Mesenchymal stem cell (in vitro differentiated cells and primary cell): ENCODE results near the gene ZFR.

Experiments
- DNase-seq: peaks from one replicate; pipeline ENCODE4 v3.0.0-alpha.2; 2013
- H2AFZ ChIP-seq: one replicate; pipeline ENCODE4 v1.6.1; 2013; ENCODE audit warnings: low read depth, mild to moderate bottlenecking, control low read depth, inconsistent platforms, low read length, moderate library complexity
- H2AK5ac ChIP-seq: 2 replicates; pipeline ENCODE4 v1.6.1; 2013; ENCODE audit warnings: low read length, moderate library complexity, mild to moderate bottlenecking, inconsistent platforms; ENCODE audit not compliant: severe bottlenecking
- H2BK120ac ChIP-seq: one replicate; pipeline ENCODE4 v1.6.1; 2013; ENCODE audit warnings: low read depth, mild to moderate bottlenecking, inconsistent platforms, low read length, moderate library complexity
- H2BK12ac ChIP-seq, 2 experiments: one replicate each; pipeline ENCODE4 v1.6.1; 2013; ENCODE audit warnings: inconsistent platforms in 2 of 2, low read length in 2 of 2, mild to moderate bottlenecking in 2 of 2, moderate library complexity in 2 of 2, control low read depth in 1 of 2
- H2BK15ac ChIP-seq: one replicate; pipeline ENCODE4 v1.6.1; 2013; ENCODE audit warnings: mild to moderate bottlenecking, low read depth, inconsistent platforms; ENCODE audit not compliant: poor library complexity, severe bottlenecking
- H2BK5ac ChIP-seq: 2 replicates; pipeline ENCODE4 v1.6.1; 2013; ENCODE audit warnings: low read depth, mild to moderate bottlenecking, low read length, control low read depth, inconsistent platforms; ENCODE audit not compliant: poor library complexity, severe bottlenecking
- H3K14ac ChIP-seq, 2 experiments: one replicate each; pipeline ENCODE4 v1.6.1; 2013; ENCODE audit warnings: inconsistent platforms in 2 of 2, low read length in 2 of 2, control low read depth in 1 of 2, mild to moderate bottlenecking in 1 of 2, moderate library complexity in 1 of 2
- H3K18ac ChIP-seq, 2 experiments: one replicate each; pipeline ENCODE4 v1.6.1; 2013; ENCODE audit warnings: inconsistent platforms in 2 of 2, low read length in 2 of 2, control low read depth in 1 of 2, low read depth in 1 of 2, mild to moderate bottlenecking in 1 of 2
- H3K23ac ChIP-seq, 2 experiments: one replicate each; pipeline ENCODE4 v1.6.1; 2013; ENCODE audit warnings: inconsistent platforms in 2 of 2, low read length in 2 of 2, mild to moderate bottlenecking in 2 of 2, moderate library complexity in 2 of 2, control low read depth in 1 of 2
- H3K27ac ChIP-seq: 2 replicates; pipeline ENCODE4 v1.5.1; 2013; ENCODE audit warnings: mild to moderate bottlenecking, moderate library complexity, low read length, control low read depth, inconsistent platforms; ENCODE audit not compliant: poor library complexity, severe bottlenecking
- H3K27me3 ChIP-seq, 2 experiments: 2 replicates each; pipeline versions ENCODE4 v1.6.1 to v1.7.0; 2013; ENCODE audit warnings: low read length in 2 of 2, mild to moderate bottlenecking in 2 of 2, moderate library complexity in 2 of 2, control low read depth in 1 of 2, inconsistent platforms in 1 of 2; ENCODE audit not compliant: control insufficient read depth in 1 of 2, insufficient read depth in 1 of 2
- H3K36me3 ChIP-seq, 2 experiments: 2 replicates each; pipeline versions ENCODE4 v1.6.1 to v1.7.0; 2013; ENCODE audit warnings: low read length in 2 of 2, control low read depth in 1 of 2, inconsistent platforms in 1 of 2, low read depth in 1 of 2, mild to moderate bottlenecking in 1 of 2; ENCODE audit not compliant: insufficient read depth in 2 of 2, control insufficient read depth in 1 of 2
- H3K4ac ChIP-seq, 2 experiments: one replicate each; pipeline ENCODE4 v1.6.1; 2013; ENCODE audit warnings: inconsistent platforms in 2 of 2, low read length in 2 of 2, mild to moderate bottlenecking in 2 of 2, moderate library complexity in 2 of 2, control low read depth in 1 of 2, low read depth in 1 of 2
- H3K4me1 ChIP-seq: 2 replicates; pipeline ENCODE4 v1.6.1; 2013; ENCODE audit warnings: low read depth, low read length, control low read depth; ENCODE audit not compliant: control insufficient read depth, insufficient read depth
- H3K4me2 ChIP-seq: 2 replicates; pipeline ENCODE4 v1.6.1; 2013; ENCODE audit warnings: low read length, mild to moderate bottlenecking, inconsistent platforms; ENCODE audit not compliant: poor library complexity, severe bottlenecking
- H3K4me3 ChIP-seq, 2 experiments: 2 replicates each; pipeline versions ENCODE4 v1.5.1 to v1.7.0; 2013; ENCODE audit warnings: low read length in 2 of 2, mild to moderate bottlenecking in 2 of 2, control low read depth in 1 of 2, low read depth in 1 of 2; ENCODE audit not compliant: insufficient read depth in 1 of 2
- H3K79me1 ChIP-seq: replicated peaks from 2 replicates; pipeline ENCODE4 v1.6.1; 2013; ENCODE audit warnings: mild to moderate bottlenecking, control low read depth, low read length, inconsistent platforms; ENCODE audit not compliant: poor library complexity, severe bottlenecking
- H3K9ac ChIP-seq: 2 replicates; pipeline ENCODE4 v1.7.0; 2013; ENCODE audit warnings: mild to moderate bottlenecking, low read length, moderate library complexity
- H3K9me3 ChIP-seq: 2 replicates; pipeline ENCODE4 v1.7.0; 2013; ENCODE audit warnings: mild to moderate bottlenecking, low read length; ENCODE audit not compliant: control insufficient read depth
- H4K8ac ChIP-seq: one replicate; pipeline ENCODE4 v1.6.1; 2013; ENCODE audit warnings: inconsistent platforms, mild to moderate bottlenecking, low read length, moderate library complexity
- H4K91ac ChIP-seq: one replicate; pipeline ENCODE4 v1.6.1; 2013; ENCODE audit warnings: mild to moderate bottlenecking, low read length, inconsistent platforms
- WGBS: methylation state at CpG from one replicate; pipeline ENCODE4 v1.1.7; 2013; ENCODE audit warnings: mixed read lengths; 5-methylcytosine and 5-hydroxymethylcytosine counted together

The ZFR gene

GRCh38 chr5:32460702-32461101 lies 16.2 kb upstream of the ZFR start:
- no peak overlapping the region for H2AK5ac ChIP-seq
- H3K4me2 ChIP-seq: no peak overlapping the region
- H3K4ac ChIP-seq: no peak overlapping the region
- no peaks in the 10 kb centered on the region for H3K9me3 ChIP-seq
- H2AFZ ChIP-seq: no peak overlapping the region
- H2BK15ac ChIP-seq: no peak overlapping the region
- no peaks in the 10 kb centered on the region for H3K4me1 ChIP-seq
- no peak overlapping the region for H4K91ac ChIP-seq
- no peak overlapping the region for H3K4me3 ChIP-seq
- no peak overlapping the region for H3K27ac ChIP-seq
- H4K8ac ChIP-seq: no peak overlapping the region
- WGBS: 94% methylated on average over 2 of the region's 2 CpGs
- no peak overlapping the region for H2BK120ac ChIP-seq
- H2BK12ac ChIP-seq: no peak overlapping the region
- no peak overlapping the region for H3K14ac ChIP-seq
- no peak overlapping the region for H2BK5ac ChIP-seq
- H3K9ac ChIP-seq: no peak overlapping the region
- no peaks in the 10 kb centered on the region for H3K36me3 ChIP-seq
- no peak for DNase-seq
- H3K18ac ChIP-seq: no peak overlapping the region
- H3K27me3 ChIP-seq: peaks cover 0 to 11% of the 10 kb centered on the region in 2 experiments
- no peaks in the 10 kb centered on the region for H3K79me1 ChIP-seq
- H3K23ac ChIP-seq: no peak overlapping the region

- no peak overlapping the region for H3K27ac ChIP-seq
- H3K36me3 ChIP-seq: no peaks in the 10 kb centered on the region
- no peak overlapping the region for H2AFZ ChIP-seq
- no peak overlapping the region for H2AK5ac ChIP-seq
- H2BK12ac ChIP-seq: no peak overlapping the region
- no peak overlapping the region for H3K4me2 ChIP-seq
- no peak overlapping the region for H2BK15ac ChIP-seq
- no peak overlapping the region for H3K9ac ChIP-seq
- no peak overlapping the region for H2BK120ac ChIP-seq
- no peak overlapping the region for H3K14ac ChIP-seq
- 93% methylated on average over 5 of the region's 5 CpGs for WGBS
- peaks cover 3 to 25% of the 10 kb centered on the region in 2 experiments for H3K27me3 ChIP-seq
- peak overlapping the region in 1 of 2 experiments; percentile 24 for H3K23ac ChIP-seq
- H2BK5ac ChIP-seq: no peak overlapping the region
- no peak overlapping the region for H3K4me3 ChIP-seq
- no peaks in the 10 kb centered on the region for H3K9me3 ChIP-seq
- no peak for DNase-seq
- no peak overlapping the region for H3K18ac ChIP-seq
- no peaks in the 10 kb centered on the region for H3K79me1 ChIP-seq
- no peaks in the 10 kb centered on the region for H3K4me1 ChIP-seq
- H3K4ac ChIP-seq: no peak overlapping the region
- H4K8ac ChIP-seq: no peak overlapping the region
- no peak overlapping the region for H4K91ac ChIP-seq
Measured at GRCh38 chr5:32458880-32459495, 14.4 kb upstream of the ZFR start.

GRCh38 chr5:32455311-32455710 lies 10.8 kb upstream of the ZFR start:
- Histone ChIP-seq H2BK5ac (no peak overlapping the region), H3K4ac (no peak overlapping the region), H3K36me3 (no peaks in the 10 kb centered on the region), H3K79me1 (no peaks in the 10 kb centered on the region), H3K14ac (no peak overlapping the region), H4K8ac (no peak overlapping the region), H3K9me3 (no peaks in the 10 kb centered on the region), H3K18ac (no peak overlapping the region), H3K9ac (no peak overlapping the region), H3K4me3 (no peak overlapping the region), H4K91ac (no peak overlapping the region), H3K4me1 (no peaks in the 10 kb centered on the region), H2AK5ac (no peak overlapping the region), H3K23ac (no peak overlapping the region), H2BK120ac (no peak overlapping the region), H3K4me2 (no peak overlapping the region), H3K27me3 (peaks cover 3 to 30% of the 10 kb centered on the region in 2 experiments), H2BK15ac (no peak overlapping the region), H2BK12ac (no peak overlapping the region), H3K27ac (no peak overlapping the region), H2AFZ (no peak overlapping the region)
- no peak for DNase-seq
- 87% methylated on average over 6 of the region's 6 CpGs for WGBS

GRCh38 chr5:32454821-32455220 lies 10.3 kb upstream of the ZFR start:
- no peaks in the 10 kb centered on the region for H3K4me1 ChIP-seq
- H3K14ac ChIP-seq: peak overlapping the region in 1 of 2 experiments; percentile 24
- no peak overlapping the region for H4K8ac ChIP-seq
- no peak overlapping the region for H2AK5ac ChIP-seq
- H3K4me2 ChIP-seq: no peak overlapping the region
- 91% methylated on average over 5 of the region's 5 CpGs for WGBS
- no peak overlapping the region for H3K4me3 ChIP-seq
- H3K27ac ChIP-seq: no peak overlapping the region
- no peak overlapping the region for H3K18ac ChIP-seq
- no peak overlapping the region for H3K23ac ChIP-seq
- H3K79me1 ChIP-seq: no peaks in the 10 kb centered on the region
- no peak overlapping the region for H3K4ac ChIP-seq
- no peak overlapping the region for H2BK15ac ChIP-seq
- H3K36me3 ChIP-seq: no peaks in the 10 kb centered on the region
- no peak overlapping the region for H2BK5ac ChIP-seq
- H3K27me3 ChIP-seq: peaks cover 3 to 30% of the 10 kb centered on the region in 2 experiments
- no peak overlapping the region for H4K91ac ChIP-seq
- H3K9ac ChIP-seq: no peak overlapping the region
- no peak for DNase-seq
- no peak overlapping the region for H2BK120ac ChIP-seq
- no peak overlapping the region for H2AFZ ChIP-seq
- no peak overlapping the region for H2BK12ac ChIP-seq
- no peaks in the 10 kb centered on the region for H3K9me3 ChIP-seq
